GM19351 (cell line): Measurements from ENCODE around the gene PDX1.
A peak's percentile ranks its signal among the peaks of the same experiment; 100 is the strongest.

Experiments used
- ATAC-seq: cut with Tn5 transposase; IDR thresholded peaks from one replicate; pipeline ENCODE4 v1.9.1; 2021; ENCODE audit warnings: mild to moderate bottlenecking, moderate library complexity; ENCODE audit not compliant: unreplicated experiment

PDX1 gene

DNA sequence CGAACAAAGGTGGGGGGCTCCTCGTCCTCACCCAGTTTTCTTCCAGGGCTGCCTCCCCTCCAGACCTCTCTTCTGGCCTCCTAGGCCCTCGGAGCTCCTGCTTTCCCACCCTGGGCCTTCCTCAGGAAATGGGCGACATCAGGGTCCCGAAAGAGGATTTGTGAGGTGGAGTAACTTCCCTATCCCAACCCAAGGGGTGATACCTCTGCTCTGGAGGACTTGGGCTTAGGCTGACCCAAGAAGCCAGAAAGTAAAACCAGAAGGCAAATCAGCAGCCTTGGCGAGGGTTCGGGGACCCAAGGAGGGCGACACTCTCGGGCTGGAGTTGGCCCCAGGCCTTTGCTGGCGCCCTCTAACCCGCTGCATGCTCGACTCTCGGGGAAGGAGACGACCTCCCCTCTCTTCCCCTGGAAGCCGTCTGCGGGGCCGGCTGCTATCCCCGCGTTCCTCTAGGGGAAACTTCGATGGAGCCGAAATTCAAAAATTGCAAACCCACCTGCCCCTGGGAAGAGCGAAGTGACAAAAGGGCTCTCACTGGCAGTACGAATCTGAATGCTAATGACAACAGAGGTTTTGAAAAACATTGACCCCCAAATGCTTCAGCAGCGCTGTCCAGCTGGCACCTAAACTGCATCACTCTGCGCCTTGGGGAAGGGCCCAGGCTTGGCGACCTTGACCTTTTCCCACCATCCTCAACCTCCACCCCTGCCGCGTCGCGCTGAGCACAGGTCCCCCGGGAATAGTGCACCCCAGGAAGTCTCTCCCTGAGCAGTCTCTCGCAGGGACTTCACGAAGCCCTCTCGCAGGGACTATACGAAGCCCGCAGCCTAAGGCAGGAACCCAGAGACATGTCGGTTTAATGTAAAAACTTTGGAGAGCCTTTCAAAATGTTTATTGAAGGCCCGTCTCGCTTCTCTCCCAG, 2.4 kb downstream of the PDX1 start:
- no peak for ATAC-seq

GRCh38 chr13:27922883-27923612, 3.2 kb downstream of the PDX1 start:
- ATAC-seq = no peak

DNA sequence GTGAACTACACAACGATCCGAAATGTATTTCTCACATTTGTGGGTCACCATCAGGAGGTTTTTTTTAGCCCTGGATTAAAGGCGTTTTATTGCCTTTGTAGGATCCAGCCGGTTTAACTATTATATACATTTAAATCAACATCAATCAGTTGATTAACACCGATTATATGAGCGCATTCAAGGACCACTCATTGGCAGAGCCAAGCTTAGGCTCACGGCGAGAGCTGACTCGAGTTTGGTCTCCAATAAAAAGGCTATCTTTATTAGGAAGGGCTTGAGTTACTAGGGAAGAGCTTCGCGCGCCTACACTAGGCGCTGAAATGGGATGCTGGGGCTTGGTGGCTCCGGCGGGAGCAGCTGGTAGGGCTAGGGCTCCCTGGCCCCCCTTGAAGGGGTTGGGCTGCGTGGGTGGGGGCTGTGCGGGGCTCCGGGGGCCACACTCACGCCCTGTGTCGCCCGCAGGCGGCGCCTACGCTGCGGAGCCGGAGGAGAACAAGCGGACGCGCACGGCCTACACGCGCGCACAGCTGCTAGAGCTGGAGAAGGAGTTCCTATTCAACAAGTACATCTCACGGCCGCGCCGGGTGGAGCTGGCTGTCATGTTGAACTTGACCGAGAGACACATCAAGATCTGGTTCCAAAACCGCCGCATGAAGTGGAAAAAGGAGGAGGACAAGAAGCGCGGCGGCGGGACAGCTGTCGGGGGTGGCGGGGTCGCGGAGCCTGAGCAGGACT, 4.2 kb downstream of the PDX1 start:
- ATAC-seq = no peak

DNA sequence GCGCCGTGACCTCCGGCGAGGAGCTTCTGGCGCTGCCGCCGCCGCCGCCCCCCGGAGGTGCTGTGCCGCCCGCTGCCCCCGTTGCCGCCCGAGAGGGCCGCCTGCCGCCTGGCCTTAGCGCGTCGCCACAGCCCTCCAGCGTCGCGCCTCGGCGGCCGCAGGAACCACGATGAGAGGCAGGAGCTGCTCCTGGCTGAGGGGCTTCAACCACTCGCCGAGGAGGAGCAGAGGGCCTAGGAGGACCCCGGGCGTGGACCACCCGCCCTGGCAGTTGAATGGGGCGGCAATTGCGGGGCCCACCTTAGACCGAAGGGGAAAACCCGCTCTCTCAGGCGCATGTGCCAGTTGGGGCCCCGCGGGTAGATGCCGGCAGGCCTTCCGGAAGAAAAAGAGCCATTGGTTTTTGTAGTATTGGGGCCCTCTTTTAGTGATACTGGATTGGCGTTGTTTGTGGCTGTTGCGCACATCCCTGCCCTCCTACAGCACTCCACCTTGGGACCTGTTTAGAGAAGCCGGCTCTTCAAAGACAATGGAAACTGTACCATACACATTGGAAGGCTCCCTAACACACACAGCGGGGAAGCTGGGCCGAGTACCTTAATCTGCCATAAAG, 4.8 kb downstream of the PDX1 start:
- no peak for ATAC-seq

DNA sequence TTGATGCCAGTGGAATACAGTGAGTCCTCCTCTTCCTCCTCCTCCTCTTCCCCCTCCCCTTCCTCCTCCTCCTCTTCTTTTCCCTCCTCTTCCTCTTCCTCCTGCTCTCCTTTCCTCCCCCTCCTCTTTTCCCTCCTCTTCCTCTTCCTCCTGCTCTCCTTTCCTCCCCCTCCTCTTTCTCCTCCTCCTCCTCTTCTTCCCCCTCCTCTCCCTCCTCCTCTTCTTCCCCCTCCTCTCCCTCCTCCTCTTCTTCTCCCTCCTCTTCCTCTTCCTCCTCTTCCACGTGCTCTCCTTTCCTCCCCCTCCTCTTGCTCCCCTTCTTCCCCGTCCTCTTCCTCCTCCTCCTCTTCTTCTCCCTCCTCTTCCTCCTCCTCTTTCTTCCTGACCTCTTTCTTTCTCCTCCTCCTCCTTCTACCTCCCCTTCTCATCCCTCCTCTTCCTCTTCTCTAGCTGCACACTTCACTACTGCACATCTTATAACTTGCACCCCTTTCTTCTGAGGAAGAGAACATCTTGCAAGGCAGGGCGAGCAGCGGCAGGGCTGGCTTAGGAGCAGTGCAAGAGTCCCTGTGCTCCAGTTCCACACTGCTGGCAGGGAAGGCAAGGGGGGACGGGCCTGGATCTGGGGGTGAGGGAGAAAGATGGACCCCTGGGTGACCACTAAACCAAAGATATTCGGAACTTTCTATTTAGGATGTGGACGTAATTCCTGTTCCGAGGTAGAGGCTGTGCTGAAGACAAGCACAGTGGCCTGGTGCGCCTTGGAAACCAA, 5.6 kb downstream of the PDX1 start:
- no peak for ATAC-seq

DNA sequence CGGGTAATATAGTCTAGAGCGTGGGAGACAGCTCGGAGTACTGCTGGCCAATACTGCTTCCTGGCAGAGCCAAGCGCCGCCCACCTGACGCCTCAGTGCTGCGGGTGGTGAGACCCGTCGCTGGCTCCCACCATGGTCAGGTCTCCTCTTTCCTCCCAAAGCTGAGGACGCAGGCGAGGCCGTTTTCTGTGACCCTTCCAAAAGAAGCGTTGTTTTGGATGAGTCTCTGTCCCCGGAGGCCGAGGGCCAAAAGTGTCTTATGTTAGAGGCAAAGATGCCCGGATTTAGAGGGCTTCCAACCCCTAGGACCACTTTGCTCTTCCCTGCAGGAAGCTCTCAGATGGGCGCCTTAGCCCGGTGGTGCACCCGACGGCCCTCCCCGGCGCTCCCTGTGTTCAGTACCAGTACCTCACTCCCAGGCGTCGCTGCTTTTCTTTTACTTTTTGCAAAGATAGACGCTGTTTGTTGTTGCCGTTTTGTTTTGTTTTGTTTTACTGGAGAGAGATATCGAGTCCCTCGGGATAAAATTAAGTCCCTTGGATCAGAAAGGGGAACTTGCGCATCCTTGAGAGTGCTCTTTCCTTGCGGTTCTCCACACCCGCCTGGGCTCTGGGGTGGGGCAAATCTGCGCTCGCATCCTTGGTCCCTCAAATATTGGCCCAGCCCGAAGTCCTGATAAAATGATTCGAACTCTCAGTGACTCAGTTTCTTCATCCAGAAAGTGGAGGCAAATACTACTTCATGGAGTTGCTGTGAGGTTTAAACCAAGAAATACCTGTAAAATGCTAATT, 7.0 kb downstream of the PDX1 start:
- ATAC-seq = no peak

DNA sequence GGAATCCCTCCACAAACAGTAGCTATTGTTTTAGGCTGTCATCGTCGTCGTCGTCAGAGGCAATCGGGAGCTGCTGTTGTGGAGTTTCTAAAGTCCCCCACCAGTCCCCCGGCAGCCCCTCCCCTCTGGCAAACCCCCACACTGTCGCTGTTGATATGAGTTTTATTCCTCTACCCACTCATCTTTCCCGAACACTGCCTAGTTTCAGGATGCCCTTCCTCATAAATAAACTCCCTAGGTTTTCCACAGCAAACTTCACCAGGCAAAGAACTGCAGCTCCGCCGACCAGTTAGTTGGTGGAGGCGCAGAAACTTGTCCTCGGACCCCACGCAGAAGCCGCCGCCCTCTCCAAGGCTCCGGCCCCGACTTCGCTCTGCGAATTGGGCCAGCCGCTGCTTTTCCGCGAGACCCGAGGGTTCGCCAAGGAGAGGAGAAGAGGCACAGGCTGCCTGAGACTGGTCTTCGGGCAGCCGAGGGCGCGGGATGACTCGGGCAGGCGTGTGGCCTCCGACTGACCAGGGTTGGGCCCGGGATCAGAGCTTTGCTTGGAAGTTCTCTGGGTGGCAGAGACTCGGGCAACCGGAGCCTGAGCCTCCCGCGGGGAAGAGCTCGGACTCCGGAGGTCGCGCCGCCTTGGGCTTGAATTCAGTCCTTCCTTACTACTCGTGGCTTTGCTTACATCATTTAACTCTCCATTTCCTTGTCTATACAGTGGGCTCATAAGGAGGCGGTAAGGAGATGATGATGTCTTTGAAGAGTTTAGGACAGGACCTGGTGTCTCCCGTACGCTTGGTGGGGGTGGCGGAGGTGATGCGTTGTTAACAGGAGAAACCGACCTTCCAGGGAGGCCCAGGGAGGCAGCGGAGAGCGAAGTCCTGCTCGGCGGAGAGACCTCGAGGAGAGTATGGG, 7.9 kb downstream of the PDX1 start:
- no peak for ATAC-seq

GRCh38 chr13:27928353-27928804, 8.6 kb downstream of the PDX1 start:
- no peak for ATAC-seq

- ATAC-seq = no peak
Observed at GRCh38 chr13:27928805-27929753, 9.3 kb downstream of the PDX1 start.

DNA sequence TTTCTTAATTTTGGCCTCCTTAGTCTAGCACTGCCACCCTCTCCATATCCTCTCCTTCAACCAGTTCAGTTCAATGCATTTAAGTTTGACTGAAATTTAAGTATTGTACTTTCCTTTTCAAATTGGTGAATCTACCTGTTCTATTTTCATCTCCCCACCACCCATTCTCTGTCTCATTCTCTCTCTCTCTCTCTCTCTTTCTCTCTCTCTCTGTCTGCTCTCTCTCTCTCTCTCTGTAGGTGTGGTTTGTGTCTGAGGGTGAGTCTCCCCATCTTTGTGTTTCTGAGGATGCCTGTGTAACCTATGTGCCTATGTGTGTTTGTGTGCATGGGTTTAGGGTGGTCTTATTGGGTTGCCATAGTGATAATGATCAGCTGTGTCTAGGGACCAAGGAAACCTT, 10.1 kb downstream of the PDX1 start:
- no peak for ATAC-seq

- no peak for ATAC-seq
Observed at GRCh38 chr13:27933118-27933517, 13.3 kb downstream of the PDX1 start.

DNA sequence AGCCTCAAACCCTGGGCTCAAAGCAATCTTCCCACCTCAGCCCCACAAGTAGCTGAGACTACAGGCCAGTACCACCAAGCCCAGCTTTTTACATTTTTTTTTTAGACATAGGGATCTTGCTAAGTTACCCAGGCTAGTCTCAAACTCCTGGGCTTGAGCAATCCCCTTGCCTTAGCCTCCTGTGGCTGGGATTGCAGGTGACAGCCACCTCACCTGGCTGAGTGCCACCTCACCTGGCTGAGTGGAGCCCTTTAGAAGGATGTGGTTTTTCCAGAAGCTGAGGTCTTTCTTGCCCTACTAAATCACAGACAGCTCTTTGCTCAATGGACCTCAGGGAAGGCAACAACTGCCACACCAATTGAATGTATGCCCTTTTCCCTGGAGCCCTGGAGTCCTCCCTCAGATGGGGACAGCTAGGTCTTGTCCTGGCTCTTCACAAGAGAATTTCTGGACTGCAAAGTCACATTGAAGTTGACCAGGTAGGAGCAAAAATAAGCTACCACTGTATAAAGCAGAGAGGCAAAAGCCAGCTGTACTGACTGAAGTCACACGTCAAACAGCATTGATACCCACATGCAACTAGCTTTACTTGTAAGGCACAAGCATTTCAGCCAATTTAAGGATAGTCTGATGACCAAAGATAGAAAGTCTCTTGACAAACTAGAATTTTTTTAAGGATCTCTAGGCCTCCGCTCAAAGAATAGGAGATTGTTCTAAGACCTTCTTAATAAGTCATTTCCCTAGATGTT, 14.0 kb downstream of the PDX1 start:
- no peak for ATAC-seq

DNA sequence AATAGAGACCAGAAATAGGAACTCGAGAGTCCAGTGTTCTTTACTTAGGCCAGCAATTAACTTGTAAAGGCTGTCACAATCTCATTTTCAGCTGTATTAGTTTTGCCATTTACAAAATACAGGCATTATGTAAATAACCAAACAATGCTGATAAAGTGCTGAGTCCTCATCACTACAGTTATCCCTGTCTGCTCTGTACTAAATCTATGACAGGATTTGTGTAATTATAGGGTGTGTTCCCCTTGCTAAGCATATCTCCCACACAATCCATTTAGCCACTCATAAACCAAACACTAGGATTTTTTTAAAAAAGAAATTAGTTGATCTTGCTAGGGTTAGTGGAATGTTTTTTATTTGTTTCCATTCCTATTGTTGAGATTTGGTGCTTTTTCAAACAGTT, 23.2 kb downstream of the PDX1 start:
- ATAC-seq = no peak

- ATAC-seq = no peak
Observed at GRCh38 chr13:27952876-27953675, 33.3 kb downstream of the PDX1 start.

GRCh38 chr13:27953676-27954405, 34.0 kb downstream of the PDX1 start:
- peak; percentile 90 for ATAC-seq
